KMS-11 (cell line): ENCODE measurements around the gene GGCX.

ENCODE experiments used
- H2AFZ ChIP-seq: fragments of 200-600 bp; sonication (generic); 2 replicates; pipeline ENCODE4 v1.6.1; 2016; ENCODE audit warnings: antibody characterized with exemption, mixed run types, low read depth
- H3K27ac ChIP-seq: fragments of 200-600 bp; sonication (generic); 2 replicates; pipeline ENCODE4 v1.6.1; 2016; ENCODE audit warnings: mild to moderate bottlenecking, mixed run types
- H3K27me3 ChIP-seq: fragments of 200-600 bp; sonication (generic); 2 replicates; pipeline ENCODE4 v1.6.1; 2017; ENCODE audit warnings: mild to moderate bottlenecking, low read depth, mixed run types, moderate library complexity; ENCODE audit not compliant: insufficient read depth
- H3K36me3 ChIP-seq: fragments of 200-600 bp; sonication (generic); 2 replicates; pipeline ENCODE4 v1.6.1; 2017; ENCODE audit warnings: mild to moderate bottlenecking, mixed run types; ENCODE audit not compliant: insufficient read depth
- H3K4me1 ChIP-seq: fragments of 200-600 bp; sonication (generic); 2 replicates; pipeline ENCODE4 v1.6.1; 2016; ENCODE audit warnings: mild to moderate bottlenecking, low read depth, mixed run types; ENCODE audit not compliant: poor library complexity, severe bottlenecking
- H3K4me2 ChIP-seq: fragments of 200-600 bp; sonication (generic); 2 replicates; pipeline ENCODE4 v1.7.0; 2016; ENCODE audit warnings: mild to moderate bottlenecking, mixed run types
- H3K4me3 ChIP-seq: fragments of 200-600 bp; sonication (generic); IDR thresholded peaks from 2 replicates; pipeline ENCODE4 v1.6.1; 2017; ENCODE audit warnings: low read depth, low read length, mixed read lengths; ENCODE audit not compliant: insufficient read depth
- H3K79me2 ChIP-seq: fragments of 200-600 bp; sonication (generic); 2 replicates; pipeline ENCODE4 v1.6.1; 2016; ENCODE audit warnings: low read depth, mixed run types; ENCODE audit not compliant: insufficient read depth
- H3K9ac ChIP-seq: fragments of 200-600 bp; sonication (generic); 2 replicates; pipeline ENCODE4 v1.6.1; 2016; ENCODE audit warnings: mild to moderate bottlenecking, mixed run types
- H4K20me1 ChIP-seq: fragments of 200-600 bp; sonication (generic); 2 replicates; pipeline ENCODE4 v1.6.1; 2016; ENCODE audit warnings: mild to moderate bottlenecking, mixed run types; ENCODE audit not compliant: insufficient read depth
- TF ChIP-seq, protein P1 (sequence below): fragments of 200-600 bp; sonication (generic); conservative IDR thresholded peaks from 2 replicates; pipeline ENCODE4 v1.6.1; 2017; ENCODE audit warnings: low read depth, mild to moderate bottlenecking, antibody characterized with exemption, low read length, moderate library complexity, mixed read lengths

GGCX gene

GRCh38 chr2:85585781-85586105, 24.4 kb upstream of the GGCX start:
- H3K27ac ChIP-seq: no peak overlapping the region
- H3K9ac ChIP-seq: no peak overlapping the region
- no peaks in the 10 kb centered on the region for H3K4me1 ChIP-seq

DNA sequence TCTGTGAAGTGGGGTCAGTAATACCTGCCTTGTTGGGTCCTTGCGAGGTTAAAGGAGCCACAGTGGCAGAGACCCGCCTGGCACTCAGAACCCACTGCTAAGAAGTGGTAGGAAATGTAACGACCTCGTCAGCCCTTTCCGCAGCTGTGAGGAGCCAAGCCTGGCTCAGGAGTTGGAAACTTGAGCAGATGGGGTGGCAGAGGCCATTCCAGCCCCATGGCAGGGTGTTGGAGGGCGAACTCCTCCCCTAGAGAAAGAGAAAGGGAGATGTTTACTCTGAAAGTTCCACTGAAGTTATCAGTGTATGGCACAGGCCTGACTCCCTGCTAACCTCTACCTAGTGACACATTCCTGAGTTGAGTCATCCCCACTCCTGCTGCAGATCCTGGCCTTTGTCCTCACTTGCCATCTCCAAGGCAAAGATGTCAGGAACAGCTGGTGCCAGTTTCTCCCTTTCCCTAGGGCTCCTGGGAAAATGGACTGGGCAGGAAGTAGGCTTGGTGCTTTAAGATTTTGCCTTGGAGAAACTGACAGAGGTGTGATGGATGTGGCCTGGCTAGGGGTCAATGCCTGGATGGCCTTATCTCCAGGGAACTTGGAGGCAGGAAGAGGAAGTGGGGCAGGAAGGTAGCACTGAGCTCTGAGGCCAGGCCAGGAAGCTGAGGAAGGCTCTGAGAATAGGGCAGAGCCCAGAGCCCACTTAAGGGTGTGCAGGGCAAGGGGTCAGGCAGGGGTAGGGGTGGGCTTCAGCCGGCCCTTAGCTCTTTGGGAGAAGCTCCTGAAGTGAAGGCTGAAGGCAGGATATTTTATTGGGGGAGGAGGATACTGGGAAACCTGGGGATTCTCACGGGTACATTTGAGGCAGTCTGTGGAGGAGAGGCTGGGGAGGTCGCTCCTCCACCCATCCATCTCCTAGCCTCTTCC, 23.8 kb upstream of the GGCX start:
- H3K27ac ChIP-seq: no peak overlapping the region
- TF ChIP-seq, protein P1, sequence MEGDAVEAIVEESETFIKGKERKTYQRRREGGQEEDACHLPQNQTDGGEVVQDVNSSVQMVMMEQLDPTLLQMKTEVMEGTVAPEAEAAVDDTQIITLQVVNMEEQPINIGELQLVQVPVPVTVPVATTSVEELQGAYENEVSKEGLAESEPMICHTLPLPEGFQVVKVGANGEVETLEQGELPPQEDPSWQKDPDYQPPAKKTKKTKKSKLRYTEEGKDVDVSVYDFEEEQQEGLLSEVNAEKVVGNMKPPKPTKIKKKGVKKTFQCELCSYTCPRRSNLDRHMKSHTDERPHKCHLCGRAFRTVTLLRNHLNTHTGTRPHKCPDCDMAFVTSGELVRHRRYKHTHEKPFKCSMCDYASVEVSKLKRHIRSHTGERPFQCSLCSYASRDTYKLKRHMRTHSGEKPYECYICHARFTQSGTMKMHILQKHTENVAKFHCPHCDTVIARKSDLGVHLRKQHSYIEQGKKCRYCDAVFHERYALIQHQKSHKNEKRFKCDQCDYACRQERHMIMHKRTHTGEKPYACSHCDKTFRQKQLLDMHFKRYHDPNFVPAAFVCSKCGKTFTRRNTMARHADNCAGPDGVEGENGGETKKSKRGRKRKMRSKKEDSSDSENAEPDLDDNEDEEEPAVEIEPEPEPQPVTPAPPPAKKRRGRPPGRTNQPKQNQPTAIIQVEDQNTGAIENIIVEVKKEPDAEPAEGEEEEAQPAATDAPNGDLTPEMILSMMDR: no peak
- no peak overlapping the region for H3K4me2 ChIP-seq
- H3K79me2 ChIP-seq: no peaks in the 10 kb centered on the region
- H3K36me3 ChIP-seq: no peaks in the 10 kb centered on the region
- H3K4me3 ChIP-seq: no peak overlapping the region
- no peak overlapping the region for H3K9ac ChIP-seq
- H2AFZ ChIP-seq: no peak overlapping the region
- no peaks in the 10 kb centered on the region for H3K4me1 ChIP-seq
- H4K20me1 ChIP-seq: no peaks in the 10 kb centered on the region
- H3K27me3 ChIP-seq: peaks cover 6% of the 10 kb centered on the region; the same call in 1 of the 2 replicates

More at GRCh38 chr2:85585781-85586105, 24.4 kb upstream of the GGCX start:
- Histone ChIP-seq H3K79me2 (no peaks in the 10 kb centered on the region), H3K4me3 (no peak overlapping the region), H2AFZ (no peak overlapping the region), H3K4me2 (no peak overlapping the region), H3K36me3 (no peaks in the 10 kb centered on the region), H3K27me3 (peaks cover 6% of the 10 kb centered on the region; the same call in 1 of the 2 replicates), H4K20me1 (no peaks in the 10 kb centered on the region)
- TF ChIP-seq, protein P1: no peak

GRCh38 chr2:85584354-85584856, 23.1 kb upstream of the GGCX start, which contains the start of gene VAMP5:
Gene VAMP5 (plus strand): TSS chr2:85584431. CDS start chr2:85584491, 60 bp downstream.
- no peak within 1 kb of the TSS for H3K9ac ChIP-seq
- H4K20me1 ChIP-seq: no peaks in the 10 kb centered on the region
- no peaks in the 10 kb centered on the region for H3K79me2 ChIP-seq
- H3K36me3 ChIP-seq: no peaks in the 10 kb centered on the region
- no peak within 1 kb of the TSS for H3K27ac ChIP-seq
- TF ChIP-seq, protein P1: no peak
- H3K4me3 ChIP-seq: no peak within 1 kb of the TSS
- H2AFZ ChIP-seq: no peak within 1 kb of the TSS
- no peak within 1 kb of the TSS for H3K4me2 ChIP-seq
- peaks cover 6% of the 10 kb centered on the region; the same call in 1 of the 2 replicates for H3K27me3 ChIP-seq
- H3K4me1 ChIP-seq: no peaks in the 10 kb centered on the region

DNA sequence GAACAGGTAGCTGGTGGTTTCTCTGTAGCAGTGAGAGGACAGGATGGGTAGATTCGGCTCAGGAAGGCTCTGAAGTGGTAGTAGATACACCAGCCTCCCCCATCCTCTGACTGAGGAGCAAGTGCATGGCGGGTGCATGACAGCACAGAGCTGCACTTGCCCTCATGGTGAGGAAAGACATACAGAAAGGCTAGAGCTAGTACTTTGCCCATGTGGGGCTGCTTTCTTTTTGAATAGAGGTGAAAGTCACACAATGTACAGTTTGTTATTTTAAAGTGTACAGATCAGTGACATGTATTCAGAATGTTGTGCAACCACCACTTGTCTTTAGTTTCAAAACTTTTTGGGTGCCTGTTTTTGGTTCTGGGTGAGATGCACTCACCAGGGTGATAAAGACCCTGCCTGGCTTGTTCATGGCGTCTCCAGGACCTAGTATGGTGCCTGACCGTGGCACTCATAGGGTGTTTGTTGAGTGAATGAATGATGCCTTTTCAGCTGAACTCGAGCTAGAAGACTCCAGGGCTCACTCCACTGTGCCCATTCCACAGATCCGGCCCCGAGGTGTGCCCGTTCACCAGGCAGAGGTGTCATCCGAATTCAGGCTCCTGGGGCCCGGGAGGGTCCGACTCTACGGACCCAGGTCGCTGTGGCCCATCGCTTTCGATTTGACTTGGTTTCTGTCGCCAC, 22.5 kb upstream of the GGCX start:
- TF ChIP-seq, protein P1: no peak
- Histone ChIP-seq H2AFZ (no peak overlapping the region), H3K27me3 (peaks cover 10% of the 10 kb centered on the region; the same call in 1 of the 2 replicates), H4K20me1 (no peaks in the 10 kb centered on the region), H3K9ac (no peak overlapping the region), H3K79me2 (no peaks in the 10 kb centered on the region), H3K4me1 (no peaks in the 10 kb centered on the region), H3K4me3 (no peak overlapping the region), H3K4me2 (no peak overlapping the region), H3K36me3 (no peaks in the 10 kb centered on the region), H3K27ac (no peak overlapping the region)
